D721Med (cell line): ENCODE measurements around the gene KCTD16.

ENCODE experiments used
- DNase-seq: peaks from one replicate; pipeline ENCODE4 v3.0.0; 2011; ENCODE audit warnings: low spot score; ENCODE audit not compliant: insufficient read length
- FAIRE-seq: peaks from 2 replicates; lab custom pipeline; 2011; peaks lifted over from hg19 to GRCh38; lab: Jason Lieb, UNC
- CTCF ChIP-seq: IDR thresholded peaks from 2 replicates; pipeline ENCODE4 v1.5.1; 2012; ENCODE audit warnings: mild to moderate bottlenecking, control low read depth; ENCODE audit not compliant: insufficient read depth; ENCODE audit errors: missing control alignments

The KCTD16 gene

DNA sequence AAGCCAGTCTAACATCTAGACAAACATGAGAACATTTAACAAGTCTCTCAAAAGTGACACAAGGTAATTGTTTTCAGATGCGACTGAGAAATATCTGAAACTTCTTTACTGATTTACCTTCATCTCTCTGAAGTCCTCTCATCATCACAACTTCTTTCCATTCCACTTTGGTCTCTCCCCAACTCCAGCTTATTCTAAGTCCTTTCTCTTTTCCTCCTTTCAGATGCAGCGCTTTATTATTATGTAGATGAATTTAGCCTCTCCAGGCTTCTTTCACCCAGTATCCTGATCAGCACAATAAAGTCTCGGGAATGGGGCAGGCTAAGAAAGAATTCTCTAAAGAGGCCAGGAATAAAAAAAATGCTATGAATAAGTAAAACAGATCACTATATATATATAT is 128.0 kb downstream of the KCTD16 start:
- DNase-seq = no peak
- TF ChIP-seq CTCF = no peak

GRCh38 chr5:144304688-144305087 is 134.0 kb downstream of the KCTD16 start:
- DNase-seq = no peak
- TF ChIP-seq CTCF = no peak
- no peak for FAIRE-seq

More for the DNA sequence above, 128.0 kb downstream of the KCTD16 start:
- no peak for FAIRE-seq

GRCh38 chr5:144307736-144308135 is 137.1 kb downstream of the KCTD16 start:
- FAIRE-seq (peak; percentile 86), DNase-seq (no peak)
- TF ChIP-seq CTCF = no peak

DNA sequence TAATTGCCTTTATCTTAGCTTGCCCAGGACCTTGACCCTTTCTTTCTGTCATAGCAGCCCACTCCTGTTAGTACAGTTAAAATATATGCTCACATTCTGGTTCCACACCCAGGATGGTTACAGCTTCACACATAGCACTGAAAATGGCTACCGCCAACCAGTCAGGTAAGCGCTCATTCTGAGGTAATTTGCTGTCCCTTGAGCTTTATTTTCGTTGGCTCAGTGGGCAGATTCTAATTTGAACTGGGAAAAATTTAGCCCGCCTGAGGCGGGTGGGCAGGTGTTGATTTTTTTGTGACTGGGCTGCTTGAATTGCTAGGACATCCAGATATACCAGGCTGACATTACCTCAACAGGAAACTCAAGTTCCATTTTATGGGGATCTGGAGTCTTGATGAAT is 137.5 kb downstream of the KCTD16 start:
- DNase-seq (no peak), FAIRE-seq (no peak)
- no peak for TF ChIP-seq CTCF

DNA sequence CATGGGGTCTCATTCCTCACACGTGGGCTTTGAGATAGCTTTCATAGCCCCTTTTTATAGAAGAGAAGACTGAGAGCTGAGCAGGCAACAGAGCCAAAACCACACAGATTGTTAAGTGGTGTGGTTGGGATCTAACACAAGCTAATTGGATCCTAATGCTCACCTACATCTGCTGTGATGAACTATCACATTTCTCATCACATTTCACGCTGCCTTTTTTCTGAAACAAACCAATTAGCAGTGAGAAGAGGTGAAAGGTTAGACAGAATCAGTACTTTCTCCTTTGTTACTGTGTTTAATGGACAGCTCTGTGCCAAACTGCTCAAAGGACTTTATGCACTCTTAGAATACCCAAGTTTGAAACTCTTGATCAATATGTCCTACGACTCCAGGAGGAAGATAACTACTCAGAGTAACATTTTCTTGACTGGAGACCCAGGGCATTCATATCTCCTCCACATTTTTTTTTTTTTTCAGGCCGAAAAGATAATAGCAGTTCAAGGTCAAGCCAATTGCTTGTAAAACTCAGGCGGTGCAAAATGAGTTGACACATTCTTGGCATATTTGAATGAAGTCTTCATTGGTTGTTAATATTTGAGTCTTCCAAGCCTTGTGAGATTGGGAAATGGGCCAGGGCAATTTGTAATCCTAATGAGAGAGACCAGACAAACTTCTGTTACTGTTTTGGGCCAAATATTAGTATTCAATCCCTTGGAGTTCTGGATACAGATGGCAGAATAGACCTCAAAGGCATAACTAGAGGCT is 138.4 kb downstream of the KCTD16 start:
- FAIRE-seq (no peak), DNase-seq (no peak)
- no peak for TF ChIP-seq CTCF

DNA sequence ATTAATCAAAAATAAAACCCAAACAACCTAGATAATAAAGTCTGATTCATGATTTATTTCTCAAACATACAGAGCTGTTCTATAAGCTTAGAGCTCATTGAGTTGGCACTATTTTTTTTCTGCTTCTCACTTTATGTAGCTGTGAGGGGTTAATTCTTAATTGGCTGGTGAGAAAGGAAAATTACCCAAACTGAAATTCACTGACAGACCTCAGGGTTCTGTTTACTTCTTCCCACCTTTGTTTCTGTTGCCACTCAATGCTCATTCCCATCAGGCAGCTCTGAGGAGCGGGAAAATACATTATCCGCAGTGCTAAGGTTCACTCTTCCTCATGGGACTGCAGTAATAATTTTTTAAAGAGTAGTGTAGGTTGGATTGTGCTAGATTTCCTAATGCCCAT is 139.9 kb downstream of the KCTD16 start:
- FAIRE-seq (no peak), DNase-seq (no peak)
- TF ChIP-seq CTCF = no peak

GRCh38 chr5:144313147-144313726 is 142.6 kb downstream of the KCTD16 start:
- DNase-seq (no peak), FAIRE-seq (no peak)
- no peak for TF ChIP-seq CTCF
